ENCODE results near the gene RASSF5.

Gene RASSF5

DNA sequence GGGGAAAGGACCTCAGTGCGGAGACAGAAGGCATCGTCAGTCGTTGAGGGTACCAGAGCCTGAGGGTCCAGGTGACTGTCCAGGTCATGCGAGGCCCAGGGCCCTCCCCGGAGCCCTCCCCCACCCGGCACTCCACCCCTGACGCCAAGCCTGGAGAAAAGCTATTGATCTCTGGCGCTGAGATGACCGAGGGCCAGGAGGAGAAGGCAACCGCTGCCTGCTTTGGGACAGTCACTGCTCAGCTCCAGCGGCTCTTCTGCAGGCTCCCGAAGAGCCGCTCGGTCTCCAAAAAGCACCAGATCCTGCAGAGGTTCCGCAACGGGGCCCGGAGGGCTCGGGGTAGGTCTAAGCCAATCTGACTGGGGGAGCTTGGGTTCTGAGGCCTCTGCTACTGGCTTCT is 10.9 kb downstream of the RASSF5 start:
- no peak for DNase-seq

DNA sequence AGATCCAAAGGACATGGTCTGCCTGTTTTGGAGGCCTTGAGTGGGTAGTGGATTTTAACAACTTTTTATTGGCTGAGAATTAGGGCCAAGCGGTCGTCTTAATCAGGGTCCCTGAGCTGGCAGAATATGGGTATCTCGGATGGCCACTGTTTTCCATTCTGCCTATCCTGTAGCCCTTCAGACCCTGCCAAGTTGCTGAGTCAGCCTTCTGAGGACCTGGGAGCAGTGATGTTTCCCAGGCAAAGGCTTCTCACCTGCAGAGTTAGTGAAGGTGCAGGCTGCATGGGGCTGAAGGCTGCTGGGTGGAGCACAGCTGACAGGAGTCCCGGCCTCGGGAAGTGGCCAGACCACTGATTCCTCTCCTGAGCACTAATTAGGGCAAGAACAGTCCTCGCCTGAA is 11.4 kb downstream of the RASSF5 start:
- DNase-seq, result no peak

DNA sequence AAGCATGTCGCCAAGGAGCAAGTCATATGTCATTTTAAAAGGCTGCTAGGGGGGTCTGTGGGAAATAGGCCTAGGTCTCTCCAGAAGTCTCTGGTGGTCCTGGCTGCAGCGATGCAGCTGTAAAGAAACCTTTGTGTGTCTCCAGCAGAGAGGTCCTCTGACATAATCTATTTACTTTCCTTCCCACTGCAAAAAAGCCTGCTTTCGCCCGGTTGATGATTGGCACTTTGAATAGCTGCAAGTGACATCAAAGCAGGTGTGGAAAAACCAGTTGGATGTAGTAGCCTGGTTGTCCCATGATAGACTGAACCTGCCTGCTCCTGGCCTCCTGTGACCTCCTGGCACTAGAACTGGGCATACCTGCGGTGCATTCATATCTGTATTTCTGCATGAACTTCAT is 13.8 kb downstream of the RASSF5 start:
- no peak for DNase-seq

DNA sequence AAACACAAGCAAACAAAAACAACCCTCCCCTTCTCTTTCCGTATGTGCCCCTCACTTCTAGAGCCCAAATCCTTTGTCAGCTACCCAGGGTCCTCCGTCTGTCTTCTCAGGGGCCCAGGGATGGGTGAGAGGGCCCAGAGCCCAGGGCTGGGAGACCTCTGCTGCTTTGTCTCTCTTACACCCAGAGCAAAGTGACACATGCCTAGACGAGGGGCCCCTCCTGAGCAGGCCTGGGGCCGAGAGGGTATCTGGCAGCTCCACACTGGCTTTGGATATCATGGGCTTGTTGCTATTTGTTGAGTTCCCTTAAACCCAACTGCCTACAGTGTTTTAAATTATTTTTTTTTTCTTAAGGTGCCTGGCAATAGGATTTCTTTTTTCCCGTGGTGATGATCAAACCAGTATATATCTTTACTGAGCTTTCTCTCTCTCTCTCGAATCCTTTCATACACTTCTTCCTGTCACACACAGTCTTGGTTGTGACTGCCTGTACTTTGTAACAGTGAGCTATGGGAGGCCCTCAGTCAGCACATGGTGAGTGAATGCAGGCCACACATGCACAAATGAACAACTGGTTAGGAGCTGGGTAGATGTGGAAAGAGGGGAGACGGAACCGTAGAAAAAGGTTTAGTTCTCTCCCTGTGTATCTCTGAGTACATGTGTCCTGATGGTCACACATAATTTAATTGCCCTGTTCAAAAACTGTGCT is 14.5 kb downstream of the RASSF5 start:
- no peak for DNase-seq

DNA sequence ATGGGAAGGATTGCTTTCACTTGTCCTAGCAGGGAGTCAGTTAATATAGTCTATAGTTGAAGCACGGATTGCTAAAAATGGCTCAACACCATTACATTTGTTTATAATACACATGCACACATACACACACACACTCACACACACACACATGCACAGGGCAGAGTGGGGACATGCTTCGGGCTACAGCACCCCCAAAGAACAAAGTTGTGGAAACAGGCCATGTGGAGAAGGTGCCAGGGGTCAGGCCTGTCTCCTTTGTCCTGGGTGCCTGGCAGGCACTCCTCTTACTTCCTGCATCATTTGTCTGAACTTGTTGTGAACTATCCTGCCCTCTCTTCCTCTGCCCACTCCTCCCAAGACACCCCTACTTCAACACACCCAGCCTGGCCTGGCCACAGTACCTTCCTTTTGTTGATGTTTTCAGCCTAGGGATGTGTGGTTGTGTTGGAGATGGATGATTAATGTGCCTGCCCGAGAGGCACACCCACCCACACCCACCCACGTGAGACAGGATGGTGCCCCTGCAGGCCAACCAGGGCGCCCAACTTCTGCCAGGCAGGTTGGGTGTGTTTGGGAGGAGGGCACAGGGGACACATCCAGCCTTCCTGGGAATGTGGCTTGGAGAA is 17.5 kb downstream of the RASSF5 start:
- no peak for DNase-seq

DNA sequence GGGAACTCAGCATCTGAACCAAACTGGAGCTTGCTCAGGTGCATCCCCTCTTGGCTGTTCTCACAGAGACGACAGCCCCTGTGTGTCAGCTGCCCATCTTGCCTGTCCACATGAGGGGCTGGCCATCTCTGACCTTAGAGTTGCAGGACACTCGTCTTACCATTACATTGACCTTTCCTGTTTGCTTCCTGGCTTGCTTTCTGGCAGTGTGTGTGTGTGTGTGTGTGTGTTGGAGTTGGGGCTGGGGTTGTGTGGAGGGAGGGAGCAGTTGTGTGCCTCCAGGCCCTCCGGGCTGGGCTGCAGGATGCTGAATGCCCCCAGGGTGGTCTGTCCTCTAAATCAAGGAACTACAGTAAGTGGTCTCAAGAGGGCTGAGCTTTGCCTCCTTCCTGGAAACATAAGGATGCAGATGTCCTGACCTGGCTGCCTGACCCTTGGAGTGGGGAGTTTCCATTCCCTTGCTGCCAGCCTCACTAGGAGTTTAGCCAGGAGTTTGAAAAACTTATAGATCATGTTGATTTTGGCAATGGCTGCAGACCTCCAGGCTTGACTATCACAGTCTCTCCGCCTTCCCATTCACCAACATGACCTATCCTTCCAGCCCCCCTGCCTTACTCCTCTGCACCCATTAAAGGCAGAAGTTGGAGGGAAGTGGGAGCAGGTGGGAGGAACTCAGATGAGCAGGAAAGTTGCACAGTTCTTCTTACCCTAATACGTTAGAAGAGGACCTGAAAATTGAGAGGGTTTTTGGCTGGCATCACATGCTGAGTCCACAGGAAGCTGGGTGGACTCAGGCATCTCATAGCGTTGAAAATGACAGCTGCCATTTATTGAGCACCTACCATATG is 19.0 kb downstream of the RASSF5 start:
- DNase-seq, result no peak

DNA sequence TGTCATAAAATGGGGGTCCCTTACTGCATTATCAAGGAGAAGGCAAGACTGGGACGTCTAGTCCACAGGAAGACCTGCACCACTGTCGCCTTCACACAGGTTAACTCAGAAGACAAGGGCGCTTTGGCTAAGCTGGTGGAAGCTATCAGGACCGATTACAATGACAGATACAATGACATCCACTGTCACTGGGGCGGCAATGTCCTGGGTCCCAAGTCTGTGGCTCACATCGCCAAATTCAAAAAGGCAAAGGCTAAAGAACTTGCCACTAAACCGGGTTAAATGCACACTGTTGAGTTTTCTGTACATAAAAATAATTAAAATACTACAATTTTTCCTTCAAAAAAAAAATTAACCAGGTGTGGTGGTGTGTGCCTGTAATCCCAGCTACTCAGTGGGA is 22.1 kb downstream of the RASSF5 start:
- no peak for DNase-seq

DNA sequence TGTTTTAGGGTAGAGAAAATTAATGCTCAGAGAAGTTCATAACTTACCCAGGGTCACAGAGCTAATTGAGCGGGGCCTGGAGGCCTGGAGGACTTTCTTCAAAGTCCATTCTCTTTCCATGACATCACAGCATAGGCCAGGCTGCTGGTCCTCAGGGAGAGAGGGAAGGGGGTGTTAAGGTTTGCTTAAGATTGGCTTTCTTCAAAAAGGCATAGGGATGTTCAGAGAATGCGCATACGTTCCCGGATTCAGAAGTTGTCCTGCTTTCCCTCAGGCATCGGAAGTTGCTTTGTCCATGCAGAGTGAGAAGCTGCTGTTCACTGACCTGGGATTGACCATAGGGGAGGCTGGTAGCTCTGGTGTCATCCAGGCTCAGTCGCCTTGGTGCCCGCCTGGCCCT is 25.0 kb downstream of the RASSF5 start:
- no peak for DNase-seq

DNA sequence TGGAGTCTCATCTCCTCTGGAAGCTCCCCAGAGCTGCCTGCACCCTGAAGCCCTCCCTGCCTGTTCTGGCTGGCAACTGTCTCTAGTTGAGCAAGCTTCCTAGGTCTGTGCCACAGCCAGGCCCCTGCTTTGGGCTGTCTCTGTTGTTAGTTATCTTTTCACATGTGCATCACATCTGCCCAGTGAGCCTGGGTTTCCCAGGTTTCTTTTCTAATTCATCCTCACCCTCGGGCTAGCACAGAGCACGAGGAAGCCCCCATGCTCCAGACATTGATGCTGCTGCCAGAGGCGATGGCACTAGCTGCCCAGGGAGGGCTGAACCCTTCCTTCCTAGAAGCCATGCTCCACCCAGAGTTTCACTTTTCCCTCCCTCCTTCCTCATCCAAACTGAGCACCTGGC is 27.2 kb downstream of the RASSF5 start:
- no peak for DNase-seq

DNA sequence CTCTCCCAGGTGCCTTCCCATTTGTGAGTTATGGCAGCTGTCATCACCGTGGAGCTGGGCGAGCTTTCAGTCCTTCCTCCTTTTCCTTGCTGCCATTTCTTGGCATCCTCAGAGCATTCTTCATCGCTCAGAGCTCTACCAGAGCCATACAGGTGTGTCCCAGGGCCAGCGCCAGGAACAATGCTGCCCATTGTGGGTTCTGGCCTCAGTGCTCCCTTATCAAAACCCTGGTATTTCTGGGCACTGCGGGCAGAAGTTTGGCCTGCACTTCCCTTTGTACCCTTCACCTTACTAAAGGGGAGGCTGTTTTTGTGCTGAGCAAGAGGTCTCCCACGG is 28.5 kb downstream of the RASSF5 start:
- DNase-seq, result no peak

DNA sequence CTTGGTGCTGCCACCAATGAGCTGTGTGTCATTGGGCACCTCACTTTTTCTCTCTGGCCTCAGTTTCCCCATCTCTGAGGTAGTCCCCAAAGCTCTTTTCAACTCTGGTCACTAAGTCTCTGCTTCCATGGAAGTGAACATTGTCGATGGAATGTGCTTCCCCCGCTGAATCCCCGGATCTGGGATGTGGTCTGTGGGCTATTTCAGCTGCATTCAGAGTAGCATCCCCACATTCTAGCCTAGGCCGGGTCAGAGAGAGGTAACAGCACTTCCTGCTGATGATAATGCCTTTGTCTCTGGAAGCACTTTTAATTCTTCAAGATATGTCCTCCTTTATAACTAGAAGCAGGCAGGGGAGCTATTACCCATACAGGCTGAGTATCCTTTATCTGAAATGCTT is 29.8 kb downstream of the RASSF5 start:
- no peak for DNase-seq

DNA sequence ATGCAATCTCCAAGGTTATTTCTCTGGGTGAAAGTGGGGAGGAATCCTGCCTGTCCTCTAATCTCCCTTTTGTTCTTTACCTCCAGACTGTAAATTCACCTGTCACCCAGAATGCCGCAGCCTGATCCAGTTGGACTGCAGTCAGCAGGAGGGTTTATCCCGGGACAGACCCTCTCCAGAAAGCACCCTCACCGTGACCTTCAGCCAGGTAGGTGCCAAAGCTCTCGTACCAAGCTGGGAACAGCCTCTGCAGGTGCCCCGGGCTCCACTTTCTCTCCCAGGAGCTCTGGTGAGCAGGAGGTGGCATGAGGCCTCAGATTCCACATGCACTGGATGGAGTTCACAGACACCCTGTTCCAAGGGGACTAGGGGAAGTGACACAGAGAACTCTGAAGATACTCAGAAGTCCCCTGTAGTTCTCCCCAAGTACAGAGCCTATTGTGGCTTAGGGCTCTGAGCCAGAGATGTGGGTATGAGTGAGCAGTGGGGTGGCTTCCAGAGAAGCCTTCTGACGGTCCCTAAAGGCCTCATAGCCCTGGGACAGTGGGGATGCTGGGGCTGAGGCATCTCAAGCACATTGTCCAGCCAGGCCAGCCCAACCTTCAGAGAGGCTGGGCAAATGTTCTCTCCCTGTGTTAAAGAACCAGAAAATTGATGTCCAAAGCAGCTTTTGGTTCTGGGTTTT is 30.9 kb downstream of the RASSF5 start:
- DNase-seq, result no peak

DNA sequence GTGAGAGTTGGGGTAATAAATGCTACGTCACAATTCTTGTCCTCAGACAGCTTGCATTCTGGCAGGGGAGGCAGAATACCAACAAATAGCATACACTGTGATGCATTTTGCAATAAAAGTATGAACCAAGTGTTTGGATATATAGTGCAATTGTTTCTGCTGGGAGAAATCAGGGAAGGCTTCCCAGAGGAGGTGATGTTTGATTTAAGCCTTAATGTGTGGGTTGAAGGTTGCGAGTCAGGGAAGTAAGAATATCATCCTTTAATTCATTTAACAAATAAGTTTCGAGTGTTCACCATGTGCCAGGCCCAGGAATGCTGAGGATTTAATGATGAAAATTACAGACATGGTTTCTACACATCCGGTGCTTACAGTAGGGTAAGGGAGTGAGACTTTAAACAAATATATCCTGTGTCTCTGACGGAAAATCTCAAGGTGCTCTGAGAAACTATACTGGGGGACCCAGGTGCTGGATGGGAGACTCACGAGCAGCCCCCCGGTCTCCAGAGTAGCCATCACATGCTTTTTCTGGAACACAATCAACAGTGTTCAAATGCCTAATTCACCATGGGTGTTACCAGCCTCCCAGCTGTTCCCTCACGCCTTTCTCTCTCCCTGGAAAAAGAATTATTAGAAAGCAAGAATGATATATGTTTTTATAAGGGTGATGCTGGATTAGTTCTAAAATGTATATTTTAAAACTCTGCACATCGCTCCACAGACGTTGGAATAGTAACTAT is 31.7 kb downstream of the RASSF5 start:
- no peak for DNase-seq

DNA sequence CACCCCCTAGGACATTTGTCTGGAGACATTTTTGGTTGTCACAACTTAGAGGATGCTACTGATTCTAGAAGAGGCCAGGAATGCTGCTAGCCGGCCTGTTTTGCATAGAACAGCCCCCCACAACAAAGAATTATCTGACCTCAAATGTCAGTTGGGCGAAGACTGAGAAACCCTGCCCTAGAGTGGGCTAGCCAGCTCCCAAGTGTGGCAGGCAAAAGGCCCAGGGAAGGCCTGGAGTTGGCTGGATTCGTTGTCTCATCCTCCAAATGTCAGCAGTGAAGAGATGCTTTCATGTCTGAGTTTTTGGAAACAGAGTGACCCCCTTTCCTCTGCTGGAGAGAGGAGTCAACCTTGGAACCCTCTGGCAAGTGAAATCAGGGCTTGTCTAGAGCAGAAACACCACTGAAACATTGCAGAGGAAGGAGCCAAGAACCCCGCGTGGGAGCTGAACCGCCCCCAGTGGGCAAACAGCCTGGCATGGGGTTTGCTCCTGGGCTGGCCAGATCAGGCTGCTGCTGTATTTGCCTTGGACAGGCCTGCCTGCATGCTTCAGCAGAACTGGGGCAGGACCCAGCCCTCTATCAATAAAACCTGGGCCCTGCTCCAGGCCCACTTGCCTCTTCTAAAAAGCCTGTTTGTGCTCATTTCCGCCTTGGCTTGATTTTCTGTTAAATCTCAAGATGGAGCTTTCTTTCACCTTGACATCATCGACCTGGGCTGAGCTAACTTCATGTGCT is 32.9 kb downstream of the RASSF5 start:
- no peak for DNase-seq

DNA sequence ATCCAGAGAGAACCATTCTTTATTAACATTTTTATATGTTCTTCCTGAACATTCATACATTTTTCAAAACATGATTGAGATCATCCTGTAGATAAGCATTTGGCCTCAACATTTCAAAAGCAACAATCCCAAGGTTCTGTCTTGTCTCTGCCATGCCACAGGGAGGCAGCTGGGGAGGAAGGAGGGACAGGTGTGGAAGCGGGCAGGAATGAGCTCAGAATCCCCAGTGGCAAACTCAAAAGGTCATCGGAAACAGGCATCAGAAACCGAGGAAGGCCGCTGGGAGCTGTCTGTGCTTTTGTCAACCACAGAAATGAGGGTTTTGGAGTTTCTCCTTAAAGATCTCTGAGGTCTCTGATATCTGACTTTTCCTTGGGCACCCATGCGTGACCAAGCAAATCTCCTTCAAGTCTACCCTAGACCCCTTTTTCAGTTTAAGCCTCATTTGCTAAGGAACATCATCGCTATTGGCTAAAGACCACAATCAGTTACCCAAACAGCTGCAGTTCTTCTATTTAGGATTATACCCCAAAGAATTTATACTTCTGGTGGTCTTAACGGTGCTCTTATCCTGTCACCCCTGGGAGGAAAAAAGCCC is 34.0 kb downstream of the RASSF5 start:
- DNase-seq, result no peak

DNA sequence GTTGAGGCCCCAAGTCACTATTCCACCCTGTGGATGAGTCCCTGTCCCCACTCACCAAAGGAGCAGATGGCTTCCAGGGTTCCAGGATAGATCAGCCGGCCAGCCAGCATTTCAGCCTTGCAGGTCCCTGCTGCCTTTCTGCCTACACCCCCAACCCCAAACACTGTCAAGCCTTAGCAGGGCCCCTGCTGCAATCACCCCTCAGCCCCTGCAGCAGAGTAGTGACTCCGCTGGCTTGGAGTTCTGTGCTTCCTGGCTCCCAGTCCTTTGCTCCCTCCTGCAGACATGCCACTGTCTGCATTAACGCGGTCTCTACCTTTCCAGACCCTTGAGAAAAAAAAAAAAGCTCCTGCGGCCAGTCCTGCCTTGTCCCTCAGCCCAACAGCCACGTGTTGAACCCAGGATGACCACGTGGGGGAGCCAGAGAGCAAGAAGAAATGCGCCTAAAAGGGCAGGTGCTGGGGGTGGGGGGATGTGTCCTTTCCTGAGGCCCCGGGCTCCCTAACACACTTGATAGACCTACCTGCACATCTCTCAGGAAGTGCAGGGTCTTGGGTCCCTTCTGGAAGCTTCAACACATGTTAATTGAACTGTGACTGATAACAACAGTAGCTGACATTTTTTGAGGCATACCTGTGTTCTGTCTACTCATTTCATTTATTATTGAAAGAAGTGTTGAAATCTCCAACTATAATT is 37.4 kb downstream of the RASSF5 start:
- peak; percentile 89 for DNase-seq

DNA sequence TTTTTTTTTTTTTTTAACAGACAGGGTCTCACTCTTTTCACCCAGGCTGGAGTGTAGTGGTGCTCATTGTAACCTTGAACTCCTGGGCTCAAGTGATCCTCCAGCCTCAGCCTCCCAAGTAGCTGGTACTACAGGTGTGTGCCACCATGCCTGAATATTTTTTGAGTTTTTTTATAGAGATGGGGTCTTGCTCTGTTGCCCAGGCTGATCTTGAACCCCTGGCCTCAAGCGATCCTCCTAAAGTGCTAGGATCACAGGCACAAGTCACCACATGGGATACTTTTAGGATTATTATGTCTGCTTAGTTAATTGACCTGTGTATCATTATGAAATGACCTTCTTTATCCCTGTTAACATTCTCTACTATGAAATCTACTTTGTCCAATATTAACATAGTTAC is 38.0 kb downstream of the RASSF5 start:
- DNase-seq, result no peak

DNA sequence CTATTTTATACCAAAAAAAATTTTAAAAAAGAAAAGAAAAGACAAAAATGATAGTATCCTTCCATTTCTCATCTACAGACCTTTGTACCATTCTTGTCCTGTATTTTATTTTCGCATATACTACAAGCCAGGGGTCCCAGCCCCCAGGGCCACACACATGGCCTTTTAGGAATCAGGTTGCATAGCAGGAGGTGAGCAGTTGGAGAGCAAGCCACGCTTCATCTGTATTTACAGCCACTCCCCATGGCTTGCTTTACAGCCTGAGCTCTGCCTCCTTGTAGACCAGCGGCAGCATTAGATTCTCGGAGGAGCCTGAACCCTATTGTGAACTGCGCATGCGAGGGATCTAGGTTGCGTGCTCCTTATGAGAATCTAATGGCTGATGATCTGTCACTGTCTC is 39.8 kb downstream of the RASSF5 start:
- DNase-seq, result no peak

DNA sequence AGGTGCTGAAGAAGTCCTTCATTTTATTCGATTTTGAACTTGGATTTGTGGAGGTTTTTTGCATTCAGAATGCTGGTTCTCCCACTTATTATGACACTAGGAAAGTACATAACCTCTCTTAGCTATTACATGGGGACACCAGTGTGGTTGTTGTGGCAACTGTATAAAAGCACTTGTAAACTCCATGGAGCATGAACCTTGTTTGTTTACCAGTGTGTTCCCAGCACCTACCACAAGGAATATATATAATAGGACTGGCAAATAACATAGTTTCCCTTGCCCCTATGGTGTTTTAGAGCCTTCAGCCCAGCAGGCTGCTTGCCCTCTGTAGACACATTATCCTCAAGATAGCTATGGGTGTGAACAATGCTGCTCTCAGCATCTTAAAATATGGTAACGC is 43.1 kb downstream of the RASSF5 start:
- no peak for DNase-seq

DNA sequence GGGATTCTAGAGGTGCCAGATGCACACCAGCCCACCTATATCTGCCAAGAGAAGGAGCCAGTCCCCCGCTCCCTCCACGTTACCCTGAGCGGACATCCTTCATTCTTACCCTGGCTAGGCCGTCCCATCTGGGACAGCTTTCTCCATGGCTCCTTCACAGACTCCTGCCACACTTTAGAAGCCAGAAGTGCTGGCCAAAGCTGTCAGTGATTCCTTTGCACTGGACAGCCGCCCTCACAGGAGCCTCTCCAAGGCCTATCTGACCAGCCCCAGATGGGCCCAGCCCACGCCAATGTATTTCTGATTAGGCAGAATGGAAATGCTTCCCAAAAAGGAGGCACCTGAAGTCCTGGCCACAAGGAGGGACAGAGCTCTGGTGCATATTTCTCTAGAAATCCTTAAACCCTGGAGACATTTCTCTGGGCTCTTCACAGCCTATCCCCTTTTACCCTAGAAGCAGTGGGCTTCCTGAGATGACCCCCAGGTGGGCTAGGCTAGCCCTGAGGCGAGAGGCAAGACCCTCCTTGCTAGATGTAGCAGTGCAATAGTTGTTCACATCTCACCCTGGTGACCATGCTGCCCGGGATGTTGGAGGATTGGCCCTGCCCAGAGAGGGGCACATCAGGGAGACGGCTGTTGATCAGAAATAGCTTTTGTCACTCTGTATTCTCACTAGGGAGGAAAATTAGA is 44.1 kb downstream of the RASSF5 start:
- no peak for DNase-seq

DNA sequence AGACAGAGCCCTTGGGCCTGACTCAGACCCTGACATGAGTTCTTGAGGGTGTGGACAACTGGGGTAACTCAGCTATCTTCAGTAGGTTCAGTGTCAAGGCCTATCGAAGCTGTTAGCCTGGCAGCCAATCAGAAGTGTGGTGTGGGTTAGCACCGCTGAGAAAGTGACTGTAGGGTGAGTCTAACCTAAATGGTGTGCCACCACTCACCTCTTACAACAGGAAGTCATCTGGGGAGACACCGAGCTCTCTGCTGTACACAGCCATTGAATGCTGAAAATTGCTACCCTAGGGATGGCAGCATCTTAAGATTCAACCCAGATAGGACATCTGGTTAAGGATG is 44.6 kb downstream of the RASSF5 start:
- DNase-seq, result no peak
